ENCODE measurements around the gene PRELID2. TPM values are rescaled to one million over a fixed set of nuclear protein-coding genes. Genes with fewer than 3 reads are reported as not detected.

Gene PRELID2
- polyA plus RNA-seq, 1 donor (not counting 4 experiments of a cell fraction or from before 2014, with no cell fraction given): 5.1 TPM

DNA sequence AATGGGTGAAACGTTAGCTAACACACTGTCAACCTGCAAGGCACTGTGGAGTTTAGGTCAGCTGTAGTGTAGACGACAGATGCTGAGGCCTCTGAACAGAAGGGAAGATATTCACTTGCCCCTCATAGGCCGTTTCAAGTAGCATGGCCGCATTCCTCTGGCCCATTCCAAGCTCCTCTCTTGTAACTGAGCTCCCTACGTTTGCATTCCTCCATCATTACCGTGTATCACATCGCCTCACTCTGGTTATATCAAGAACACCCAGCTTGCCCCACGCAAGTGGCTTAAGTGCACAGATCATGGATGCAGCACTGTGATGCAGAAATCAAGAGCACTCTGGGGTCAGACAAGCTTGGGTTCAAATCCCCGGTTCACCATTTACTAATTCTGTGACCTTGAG lies 43.3 kb downstream of the PRELID2 start:
- no peaks in the 10 kb centered on the region for H3K9me1 ChIP-seq (ENCODE audit: control insufficient read depth, extremely low read depth, insufficient read depth, low read length)
- no peak overlapping the region for H2AFZ ChIP-seq (ENCODE audit: control insufficient read depth, low read length)
- H3K4me2 ChIP-seq (ENCODE audit: control insufficient read depth, extremely low read depth, insufficient read depth, low read depth, low read length): no peak overlapping the region
- DNase-seq (ENCODE audit: low read depth, low spot score) (no peak), FAIRE-seq (no peak)
- H3K4me3 ChIP-seq (ENCODE audit: control insufficient read depth in 2 of 3, extremely low read depth in 1 of 3, insufficient read depth in 2 of 3, low read depth in 1 of 3, low read length in 3 of 3): no peak overlapping the region
- H3K9me3 ChIP-seq (ENCODE audit: control insufficient read depth, low read depth, low read length): no peaks in the 10 kb centered on the region
- H4K20me1 ChIP-seq (ENCODE audit: control insufficient read depth, extremely low read depth, insufficient read depth, low read length): no peaks in the 10 kb centered on the region
- H3K4me1 ChIP-seq (ENCODE audit: control insufficient read depth, extremely low read depth, insufficient read depth, low read length): peaks cover 4% of the 10 kb centered on the region
- no peaks in the 10 kb centered on the region for H3K27me3 ChIP-seq (ENCODE audit: control insufficient read depth, extremely low read depth, insufficient read depth, low read length)
- H3K27ac ChIP-seq (ENCODE audit: control insufficient read depth, insufficient read depth, low read length): no peak overlapping the region
- no peak overlapping the region for H3K9ac ChIP-seq (ENCODE audit: control insufficient read depth, extremely low read depth, insufficient read depth, low read length)
- no peak for TF ChIP-seq EZH2 (IDR thresholded peaks at IDR 0.05; ENCODE audit: low read length)
- TF ChIP-seq, protein P1, sequence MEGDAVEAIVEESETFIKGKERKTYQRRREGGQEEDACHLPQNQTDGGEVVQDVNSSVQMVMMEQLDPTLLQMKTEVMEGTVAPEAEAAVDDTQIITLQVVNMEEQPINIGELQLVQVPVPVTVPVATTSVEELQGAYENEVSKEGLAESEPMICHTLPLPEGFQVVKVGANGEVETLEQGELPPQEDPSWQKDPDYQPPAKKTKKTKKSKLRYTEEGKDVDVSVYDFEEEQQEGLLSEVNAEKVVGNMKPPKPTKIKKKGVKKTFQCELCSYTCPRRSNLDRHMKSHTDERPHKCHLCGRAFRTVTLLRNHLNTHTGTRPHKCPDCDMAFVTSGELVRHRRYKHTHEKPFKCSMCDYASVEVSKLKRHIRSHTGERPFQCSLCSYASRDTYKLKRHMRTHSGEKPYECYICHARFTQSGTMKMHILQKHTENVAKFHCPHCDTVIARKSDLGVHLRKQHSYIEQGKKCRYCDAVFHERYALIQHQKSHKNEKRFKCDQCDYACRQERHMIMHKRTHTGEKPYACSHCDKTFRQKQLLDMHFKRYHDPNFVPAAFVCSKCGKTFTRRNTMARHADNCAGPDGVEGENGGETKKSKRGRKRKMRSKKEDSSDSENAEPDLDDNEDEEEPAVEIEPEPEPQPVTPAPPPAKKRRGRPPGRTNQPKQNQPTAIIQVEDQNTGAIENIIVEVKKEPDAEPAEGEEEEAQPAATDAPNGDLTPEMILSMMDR (optimal IDR thresholded peaks at IDR 0.05 in 1 of 3, IDR thresholded peaks at IDR 0.05 in 1 of 3, conservative IDR thresholded peaks at IDR 0.05 in 1 of 3; ENCODE audit: extremely low read depth in 1 of 3, insufficient read depth in 2 of 3, low read length in 3 of 3): no peak
- dilution Hi-C loops (cut with MboI; ENCODE audit: extremely low pct_ligation_motif_present, low sequenced_read_pairs): no loop called here
- H3K79me2 ChIP-seq (ENCODE audit: control insufficient read depth, insufficient read depth, low read length): no peaks in the 10 kb centered on the region
- H3K36me3 ChIP-seq (ENCODE audit: control insufficient read depth in 2 of 2, extremely low read depth in 1 of 2, insufficient read depth in 2 of 2, low read length in 2 of 2): no peaks in the 10 kb centered on the region

DNA sequence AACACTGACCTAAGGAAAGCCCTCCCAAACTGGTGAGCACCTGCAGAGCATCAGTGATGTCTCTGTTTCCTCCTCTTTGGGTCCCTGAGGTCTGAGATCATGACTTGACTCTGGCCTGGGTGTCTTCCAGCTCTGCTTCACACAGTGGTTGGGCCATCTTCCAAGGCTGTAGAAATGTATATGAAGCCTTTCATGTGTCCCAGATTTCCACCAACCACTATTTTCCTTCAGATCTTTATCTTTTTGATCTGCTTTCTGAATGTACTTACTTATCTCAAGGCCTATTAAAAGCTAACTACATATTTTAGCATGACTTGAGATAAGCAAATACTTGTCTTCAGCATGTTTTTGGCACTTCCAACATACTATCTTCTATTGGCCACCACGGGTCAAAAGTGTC lies 47.1 kb downstream of the PRELID2 start:
- H4K20me1 ChIP-seq (ENCODE audit: control insufficient read depth, extremely low read depth, insufficient read depth, low read length): no peaks in the 10 kb centered on the region
- no peaks in the 10 kb centered on the region for H3K27me3 ChIP-seq (ENCODE audit: control insufficient read depth, extremely low read depth, insufficient read depth, low read length)
- peak; percentile 52 for FAIRE-seq
- no peak overlapping the region for H3K9ac ChIP-seq (ENCODE audit: control insufficient read depth, extremely low read depth, insufficient read depth, low read length)
- H3K4me1 ChIP-seq (ENCODE audit: control insufficient read depth, extremely low read depth, insufficient read depth, low read length): peaks cover 4% of the 10 kb centered on the region
- H3K9me1 ChIP-seq (ENCODE audit: control insufficient read depth, extremely low read depth, insufficient read depth, low read length): no peaks in the 10 kb centered on the region
- no peak for DNase-seq (ENCODE audit: low read depth, low spot score)
- H3K79me2 ChIP-seq (ENCODE audit: control insufficient read depth, insufficient read depth, low read length): no peaks in the 10 kb centered on the region
- no peaks in the 10 kb centered on the region for H3K9me3 ChIP-seq (ENCODE audit: control insufficient read depth, low read depth, low read length)
- H3K4me3 ChIP-seq (ENCODE audit: control insufficient read depth in 2 of 3, extremely low read depth in 1 of 3, insufficient read depth in 2 of 3, low read depth in 1 of 3, low read length in 3 of 3): no peak overlapping the region
- TF ChIP-seq EZH2 (IDR thresholded peaks at IDR 0.05; ENCODE audit: low read length): no peak
- TF ChIP-seq, protein P1 (optimal IDR thresholded peaks at IDR 0.05 in 1 of 3, IDR thresholded peaks at IDR 0.05 in 1 of 3, conservative IDR thresholded peaks at IDR 0.05 in 1 of 3; ENCODE audit: extremely low read depth in 1 of 3, insufficient read depth in 2 of 3, low read length in 3 of 3): no peak
- no peak overlapping the region for H3K4me2 ChIP-seq (ENCODE audit: control insufficient read depth, extremely low read depth, insufficient read depth, low read depth, low read length)
- H3K36me3 ChIP-seq (ENCODE audit: control insufficient read depth in 2 of 2, extremely low read depth in 1 of 2, insufficient read depth in 2 of 2, low read length in 2 of 2): no peaks in the 10 kb centered on the region
- dilution Hi-C loops (cut with MboI; ENCODE audit: extremely low pct_ligation_motif_present, low sequenced_read_pairs): no loop called here
- H3K27ac ChIP-seq (ENCODE audit: control insufficient read depth, insufficient read depth, low read length): no peak overlapping the region
- no peak overlapping the region for H2AFZ ChIP-seq (ENCODE audit: control insufficient read depth, low read length)
